Fibroblast of skin of right quadriceps (primary cell): ENCODE results near the gene ITPKC.

Source experiments
- DNase-seq: peaks from one replicate; pipeline ENCODE4 v3.0.0-alpha.2; 2013

ITPKC gene

DNA sequence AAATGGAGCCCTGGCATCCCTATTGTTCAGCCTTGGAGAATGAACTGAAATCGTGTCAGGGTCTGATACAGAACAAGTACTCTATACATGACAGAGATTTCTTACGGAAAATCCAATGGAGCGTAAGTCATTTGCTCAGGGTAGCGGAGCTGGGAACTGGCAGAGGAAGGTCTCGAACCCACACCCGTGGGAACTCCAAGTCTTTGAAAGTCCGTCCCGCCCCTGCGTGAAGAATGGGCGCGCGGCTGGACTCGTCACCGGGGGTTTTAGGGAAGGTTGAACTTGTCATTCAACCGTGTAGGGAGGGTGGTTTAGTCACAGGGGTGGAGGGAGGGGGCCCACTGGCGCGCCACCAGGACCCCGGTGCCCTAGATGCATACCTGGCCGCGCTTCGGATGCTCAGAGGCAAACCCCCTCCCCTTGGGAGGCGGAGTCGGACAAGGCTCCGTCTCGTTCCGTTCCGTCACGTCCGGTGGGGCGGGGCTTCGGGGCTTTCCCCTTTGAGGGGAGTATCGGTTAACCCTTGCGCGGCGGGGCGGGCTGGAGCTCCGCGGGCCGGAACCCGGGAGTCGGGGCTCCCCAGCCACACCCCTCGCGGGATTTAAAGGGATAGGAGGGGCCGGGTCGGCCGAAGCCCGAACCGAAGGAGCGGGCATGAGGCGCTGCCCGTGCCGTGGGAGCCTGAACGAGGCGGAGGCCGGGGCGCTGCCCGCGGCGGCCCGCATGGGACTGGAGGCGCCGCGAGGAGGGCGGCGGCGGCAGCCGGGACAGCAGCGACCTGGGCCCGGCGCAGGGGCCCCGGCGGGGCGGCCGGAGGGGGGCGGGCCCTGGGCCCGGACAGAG lies at the start of gene ITPKC, which contains the start of gene COQ8B:
Gene ITPKC, plus strand, starts transcription at position 631 of the 843 bp plus-strand sequence. Its CDS starts 24 bp downstream, at position 655.
Gene COQ8B, minus strand, starts transcription at position 405 of the 843 bp plus-strand sequence. CDS start 2,254 bp downstream, outside the sequence.
- DNase-seq = peak; percentile 98

DNA sequence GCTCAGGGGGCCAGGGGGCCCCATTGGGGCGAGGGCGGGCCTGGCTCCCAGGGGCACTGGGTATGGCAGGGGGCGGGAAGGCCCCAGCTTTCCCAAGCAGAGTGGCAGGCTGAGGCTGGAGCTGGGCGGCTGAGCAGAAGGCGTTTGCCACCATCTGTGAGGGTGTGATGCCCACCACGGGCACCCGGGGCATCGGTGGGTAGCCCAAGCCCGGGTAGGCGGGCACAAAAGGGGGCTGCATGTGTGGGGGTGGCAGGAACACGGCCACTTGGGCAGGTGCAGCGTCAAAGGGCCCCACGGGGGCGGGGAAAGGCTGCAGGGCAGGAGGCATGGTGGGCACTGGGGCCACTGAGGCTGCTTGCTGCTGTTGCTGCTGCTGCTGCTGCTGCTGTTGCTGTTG lies 49.3 kb upstream of the ITPKC start:
- no peak for DNase-seq

DNA sequence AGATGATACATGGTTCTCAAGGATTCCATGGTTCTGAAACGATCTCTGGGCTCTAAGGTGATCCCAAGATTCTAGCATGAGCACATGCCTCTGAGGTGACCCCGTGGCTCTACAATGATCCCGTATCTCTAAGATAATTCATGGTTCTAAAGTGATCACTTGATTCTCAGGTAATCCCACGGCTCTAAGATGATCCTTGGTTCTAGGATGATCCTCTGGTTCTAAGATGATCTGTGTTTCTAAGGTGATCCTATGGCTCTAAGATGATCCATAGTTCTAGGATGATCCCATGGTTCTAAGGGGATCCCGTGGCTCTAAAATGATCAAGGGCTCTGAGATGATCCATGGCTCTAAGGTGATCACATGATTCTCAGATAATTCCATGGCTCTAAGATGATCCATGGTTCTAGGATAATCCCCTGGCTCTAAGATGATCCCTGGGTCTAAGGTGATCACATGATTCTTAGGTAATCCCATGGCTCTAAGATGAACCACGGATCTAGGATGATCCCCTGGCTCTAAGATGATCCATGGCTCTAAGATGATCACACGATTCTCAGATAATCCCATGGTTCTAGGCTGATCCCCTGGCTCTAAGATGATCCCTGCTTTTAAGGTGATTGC lies 47.8 kb upstream of the ITPKC start:
- DNase-seq = no peak

DNA sequence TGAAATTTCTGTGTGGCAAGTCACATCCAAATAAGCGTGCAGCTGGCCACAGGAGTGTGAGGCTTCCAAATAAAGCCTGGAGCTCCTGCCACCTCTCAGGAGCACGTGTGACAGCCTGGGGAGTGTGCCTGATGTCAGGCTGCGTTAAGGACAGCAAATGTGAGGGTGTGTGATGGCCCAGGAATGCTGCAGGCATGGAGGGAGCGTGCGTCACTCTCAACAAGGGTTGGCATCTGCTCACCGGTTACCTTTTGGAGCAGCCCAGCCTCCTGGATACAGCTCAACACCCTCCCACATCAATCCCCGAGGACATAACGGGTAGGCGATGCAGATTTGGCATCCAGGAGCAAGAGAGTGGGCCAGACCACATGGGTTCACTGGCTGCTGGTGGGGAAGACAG lies 45.5 kb upstream of the ITPKC start:
- no peak for DNase-seq

DNA sequence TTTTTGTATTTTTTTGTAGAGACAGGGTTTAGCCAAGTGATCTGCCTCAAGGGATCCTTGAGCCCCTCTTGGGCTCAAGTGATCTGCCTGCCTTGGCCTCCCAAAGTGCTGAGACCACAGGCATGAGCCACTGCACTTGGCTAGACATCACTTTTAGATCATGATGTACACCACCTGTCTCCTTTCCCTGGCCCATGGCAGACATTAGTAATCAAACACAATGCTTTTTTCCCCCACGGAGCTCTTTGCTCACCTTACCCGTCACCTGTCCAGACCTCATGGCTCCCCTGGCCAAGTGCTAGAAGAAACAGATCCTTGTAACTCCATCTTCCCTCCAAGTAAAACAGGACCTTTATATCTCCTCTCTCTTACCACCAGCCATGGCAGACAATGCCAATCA lies 44.9 kb upstream of the ITPKC start:
- DNase-seq = no peak

DNA sequence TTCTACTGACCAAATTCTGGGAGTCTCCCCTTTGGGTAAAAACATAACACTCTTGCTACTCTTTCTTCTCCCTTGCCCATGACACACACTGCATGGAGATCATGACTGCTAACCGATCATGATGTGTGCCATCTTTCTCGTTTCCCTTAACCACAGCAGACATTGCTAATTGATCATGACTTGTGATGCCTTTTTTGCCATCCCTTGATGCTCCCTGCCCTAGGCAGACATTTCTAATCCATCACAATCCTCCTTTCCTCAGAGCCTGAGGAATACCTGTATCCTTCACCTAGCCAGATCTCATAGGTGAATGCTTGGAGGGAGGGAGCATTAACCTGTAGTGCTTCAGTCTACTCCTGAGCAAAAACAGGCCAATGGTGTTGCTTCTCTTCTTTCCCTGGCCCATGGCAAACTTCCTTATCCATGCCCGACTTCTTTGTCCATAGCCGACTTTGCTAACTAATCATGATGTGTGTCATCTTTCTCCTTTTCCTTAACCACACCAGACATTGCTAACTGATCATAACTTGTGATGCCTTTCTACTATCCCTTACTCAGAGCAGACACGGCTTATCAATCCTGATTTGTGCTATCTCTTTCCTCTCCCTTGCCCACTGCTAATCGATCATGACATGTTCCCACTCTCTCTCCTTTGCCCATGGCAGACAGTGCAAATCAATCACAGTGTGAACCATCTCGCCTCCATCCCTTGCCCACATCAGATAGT lies 44.2 kb upstream of the ITPKC start:
- no peak for DNase-seq

DNA sequence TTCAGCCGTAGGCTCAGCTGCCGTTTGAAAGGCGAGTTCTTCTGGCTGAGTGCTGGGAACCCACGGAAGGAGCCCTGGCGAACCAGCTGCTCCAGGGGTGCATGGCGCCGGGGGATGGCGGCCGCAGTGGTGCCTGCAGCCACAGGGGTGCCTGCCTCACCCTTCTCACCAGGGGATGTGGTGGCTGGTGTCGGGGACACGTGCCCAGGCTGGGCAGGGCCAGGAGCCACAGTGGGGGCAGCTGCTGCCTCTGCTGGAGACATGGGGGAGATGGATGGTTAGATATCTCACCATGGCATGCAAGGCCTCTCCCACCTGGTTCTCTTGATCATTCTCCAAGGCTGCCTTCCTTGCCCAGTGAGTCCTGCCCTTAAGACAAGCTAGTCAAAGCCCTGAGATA lies 43.5 kb upstream of the ITPKC start:
- DNase-seq = no peak

DNA sequence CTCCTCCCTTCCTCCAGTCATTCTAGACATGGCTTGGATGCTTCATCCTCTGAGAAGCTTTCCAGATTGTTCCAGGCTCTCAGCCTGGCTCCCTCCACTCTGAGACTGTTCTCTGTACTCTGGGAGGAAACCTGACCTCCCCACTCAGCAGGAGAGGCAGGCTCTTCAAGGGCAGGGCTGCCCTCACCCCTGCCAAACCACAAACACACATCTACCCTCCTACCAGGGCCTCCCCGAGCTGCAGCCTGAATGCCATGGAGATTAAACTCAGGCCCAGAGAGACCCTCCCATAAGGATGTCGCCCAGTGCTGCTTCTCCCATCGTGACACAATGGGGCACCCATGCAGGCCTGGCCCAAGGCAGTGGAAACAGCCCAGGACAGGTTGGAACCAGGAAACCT lies 42.6 kb upstream of the ITPKC start:
- no peak for DNase-seq

DNA sequence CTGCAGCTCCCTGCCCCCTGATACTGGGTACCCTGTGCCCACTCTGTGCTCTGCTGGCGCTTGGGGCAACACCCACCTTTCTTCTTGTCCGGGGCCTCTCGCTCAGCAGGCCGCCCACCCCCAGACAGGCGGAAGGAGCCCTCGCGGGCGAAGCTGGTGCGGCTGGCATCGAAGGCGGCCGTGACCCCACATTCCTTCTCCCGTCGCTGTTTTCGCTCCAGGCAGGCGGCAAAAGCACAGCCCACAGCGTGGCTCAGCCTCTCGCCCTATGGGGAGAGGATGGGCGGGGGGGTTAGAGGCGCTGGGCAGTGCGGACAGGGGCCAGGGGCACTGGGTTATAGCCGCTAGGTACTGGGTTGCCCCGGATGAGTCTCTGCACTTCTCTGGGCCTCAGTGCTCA lies 39.8 kb upstream of the ITPKC start:
- DNase-seq = no peak

DNA sequence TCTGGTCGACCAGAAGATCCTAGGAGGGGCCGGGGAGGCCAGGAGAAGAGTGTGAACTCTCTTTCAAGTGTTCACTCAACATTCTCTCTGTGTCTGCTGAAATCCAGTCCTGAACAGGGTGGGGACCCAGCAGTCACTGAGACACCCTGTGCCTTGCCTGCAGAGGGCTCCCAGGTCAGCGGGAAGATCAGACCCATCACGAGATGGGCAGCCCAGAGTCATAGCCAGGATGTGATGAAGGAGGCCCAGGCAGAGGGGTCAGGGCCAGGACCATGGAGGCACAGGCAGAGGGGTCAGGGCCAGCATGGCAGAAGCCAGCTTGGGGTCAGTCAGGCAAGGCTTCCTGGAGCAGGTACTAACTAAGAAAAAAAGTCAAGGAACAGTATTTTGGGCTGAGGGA lies 35.9 kb upstream of the ITPKC start:
- no peak for DNase-seq

DNA sequence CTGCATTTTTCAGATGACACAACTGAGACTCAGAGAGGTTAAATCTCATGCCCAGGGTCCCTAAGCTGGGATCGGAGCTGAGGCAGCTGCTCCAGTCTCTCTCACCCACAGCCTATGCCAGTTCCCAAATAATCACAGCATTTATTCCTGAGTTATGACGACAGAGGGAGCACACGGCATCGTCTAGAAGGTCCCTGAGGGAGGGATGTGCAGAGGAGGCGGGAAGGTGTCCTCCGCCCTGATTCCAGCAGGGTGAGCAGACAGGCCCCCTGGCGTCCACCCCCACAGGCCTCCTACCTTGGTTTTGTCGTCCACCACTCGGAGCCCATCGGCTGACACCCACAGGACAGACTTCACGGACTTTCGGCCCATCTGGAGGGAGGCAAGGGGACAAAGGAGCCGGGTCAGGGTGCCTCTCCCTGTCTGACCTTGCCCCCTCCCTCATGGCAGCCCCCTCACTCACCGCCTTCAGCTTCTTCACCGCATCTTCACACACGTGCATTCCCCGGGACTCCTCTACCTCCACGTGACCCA lies 34.4 kb upstream of the ITPKC start:
- DNase-seq = no peak

DNA sequence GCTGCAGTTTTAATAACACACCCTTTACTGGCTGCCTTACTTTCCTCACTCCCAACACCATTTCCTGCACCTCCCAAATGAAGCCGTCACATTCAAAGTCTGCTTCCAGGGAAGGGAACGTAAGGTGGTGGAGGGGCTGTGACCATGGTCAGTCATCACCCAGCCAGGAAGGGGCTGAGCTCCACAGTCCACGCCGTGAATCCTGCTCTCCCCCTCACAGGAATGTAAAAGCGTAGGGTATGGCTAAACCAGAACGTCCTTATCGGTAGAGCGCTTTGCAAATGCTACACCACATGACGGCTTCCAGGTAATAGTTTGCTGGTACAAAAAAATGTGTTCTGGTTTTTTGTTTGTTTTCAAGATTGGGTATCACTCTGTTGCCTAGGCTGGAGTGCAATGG lies 33.5 kb upstream of the ITPKC start:
- no peak for DNase-seq

DNA sequence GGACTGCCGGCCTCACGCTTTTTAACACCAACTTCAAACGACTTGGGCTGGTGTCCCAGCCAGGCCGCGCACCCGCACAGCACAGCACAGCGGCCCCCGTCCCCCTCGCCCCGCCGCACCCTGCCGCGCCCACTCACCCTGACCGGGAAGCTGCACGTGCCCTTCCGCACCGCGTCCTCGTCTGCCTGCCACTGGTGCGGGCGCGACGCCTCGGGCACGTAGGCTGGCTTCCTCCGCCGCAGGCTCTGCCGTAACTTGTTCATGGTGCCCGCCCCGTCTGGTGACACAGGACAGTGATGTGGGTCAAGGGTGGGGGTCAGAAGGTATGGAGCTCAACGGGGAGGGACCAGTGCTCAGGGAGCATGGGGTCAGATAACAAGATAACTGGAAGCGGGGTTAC lies 32.6 kb upstream of the ITPKC start:
- no peak for DNase-seq

DNA sequence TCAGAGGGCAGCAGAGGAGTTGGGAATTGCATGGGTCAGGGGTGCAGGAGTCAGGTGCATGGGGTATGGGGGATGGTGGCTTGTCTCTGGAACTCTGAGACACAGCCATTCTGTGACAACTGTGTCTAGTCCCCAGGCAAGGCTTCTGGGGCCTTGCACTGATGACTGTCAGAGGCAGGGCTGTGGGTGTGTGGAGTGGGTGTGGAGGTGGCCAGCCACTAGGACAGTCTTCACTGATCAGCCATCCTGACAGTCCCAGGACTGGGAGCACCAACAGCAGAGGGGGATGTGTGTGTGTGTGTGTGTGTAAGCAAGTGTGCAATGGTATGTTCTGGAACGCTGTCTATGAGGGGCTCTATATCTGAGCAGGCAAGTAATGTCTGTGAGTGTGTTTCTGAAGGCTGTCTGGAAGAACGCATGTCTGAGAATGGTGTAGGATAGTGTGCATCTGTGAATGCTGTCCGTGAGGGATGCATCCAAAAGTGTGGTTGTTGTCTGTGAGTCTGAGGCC lies 31.8 kb upstream of the ITPKC start:
- no peak for DNase-seq

DNA sequence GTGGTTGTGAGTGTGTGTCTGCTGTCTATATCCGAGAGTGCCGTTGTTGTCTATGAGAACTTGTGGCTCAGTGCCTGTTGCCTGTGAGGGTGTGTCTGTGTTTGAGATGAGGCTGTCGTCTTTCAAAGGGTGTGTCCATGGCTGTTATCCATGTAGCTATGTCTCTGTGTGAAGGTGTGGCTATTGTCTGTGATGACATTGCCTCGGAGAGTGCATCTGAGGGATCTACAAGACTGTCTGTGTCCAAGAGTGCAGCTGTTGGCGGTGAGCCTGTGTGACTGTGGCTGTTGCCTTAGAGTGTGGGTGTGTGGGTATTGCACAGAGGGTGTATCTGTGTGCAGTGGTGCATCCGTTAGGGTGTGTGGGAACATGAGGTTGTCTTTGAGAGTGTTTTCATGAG lies 31.3 kb upstream of the ITPKC start:
- DNase-seq = no peak

DNA sequence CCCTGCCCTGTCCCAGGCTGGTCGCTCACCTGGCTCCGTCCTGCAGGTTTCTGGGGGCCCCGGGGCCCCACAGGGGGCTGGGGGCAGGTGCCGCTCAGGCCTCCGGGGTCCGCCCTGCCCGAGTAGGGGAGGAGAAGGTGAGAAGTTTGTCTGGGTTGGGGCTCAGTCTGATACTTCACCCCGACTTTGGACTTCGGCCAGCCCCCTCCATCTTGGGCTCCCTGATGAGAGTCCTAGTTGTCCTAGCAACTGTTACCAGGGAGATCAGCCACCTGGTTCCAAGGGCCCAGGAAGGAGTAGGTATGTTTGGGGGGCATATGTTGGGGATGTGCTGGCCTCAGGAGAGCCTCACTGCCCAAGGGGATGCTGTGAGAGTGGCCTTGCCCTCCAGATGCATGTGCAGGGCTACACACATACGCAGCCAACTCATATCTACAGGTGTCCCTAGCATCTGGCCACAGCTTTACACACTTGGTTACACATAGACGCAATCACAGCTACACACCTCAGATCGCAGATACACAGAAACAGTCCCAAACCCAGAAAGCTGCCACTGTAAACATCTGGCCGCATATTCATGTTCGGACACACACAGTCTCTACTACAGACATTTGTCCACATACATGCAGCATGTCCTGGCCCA lies 29.9 kb upstream of the ITPKC start:
- no peak for DNase-seq

DNA sequence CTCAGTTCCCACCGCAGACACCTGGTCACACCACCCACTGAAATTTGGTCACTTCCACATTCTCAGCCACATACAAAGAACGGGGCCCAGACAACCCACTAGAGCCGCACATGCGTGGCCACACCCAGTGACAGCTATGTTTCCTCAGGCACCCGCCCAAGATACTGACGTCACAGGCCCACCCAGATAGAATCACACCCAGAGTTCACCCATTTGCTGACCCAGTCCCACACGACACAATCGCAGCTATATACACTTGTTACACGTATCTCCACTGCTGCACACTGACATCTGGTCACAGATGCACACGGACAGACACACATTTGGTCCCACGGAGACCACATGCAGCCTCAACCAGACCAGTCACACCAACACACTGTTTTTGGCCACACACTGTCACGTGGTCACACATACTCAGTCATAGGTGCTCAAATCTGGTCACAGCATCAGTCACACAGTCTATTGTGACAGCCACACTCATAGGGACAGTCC lies 29.3 kb upstream of the ITPKC start:
- peak; percentile 50 for DNase-seq

DNA sequence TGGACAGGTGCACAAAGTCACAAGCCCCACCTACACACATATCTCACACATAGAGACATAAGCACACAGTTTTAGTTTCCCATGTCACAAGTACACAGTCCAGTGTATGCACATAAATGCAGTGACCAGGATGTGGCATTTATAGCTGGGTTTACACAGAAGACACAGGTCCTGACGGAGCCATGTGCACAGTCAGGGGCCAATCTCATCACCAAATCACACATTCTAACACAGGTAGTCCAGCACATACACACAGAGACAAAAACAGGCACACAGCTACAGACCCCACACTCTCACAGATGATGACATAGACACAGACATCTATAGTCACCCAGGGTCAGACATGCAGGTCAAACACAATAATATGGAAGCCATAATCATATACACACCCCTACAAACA lies 28.6 kb upstream of the ITPKC start:
- no peak for DNase-seq

DNA sequence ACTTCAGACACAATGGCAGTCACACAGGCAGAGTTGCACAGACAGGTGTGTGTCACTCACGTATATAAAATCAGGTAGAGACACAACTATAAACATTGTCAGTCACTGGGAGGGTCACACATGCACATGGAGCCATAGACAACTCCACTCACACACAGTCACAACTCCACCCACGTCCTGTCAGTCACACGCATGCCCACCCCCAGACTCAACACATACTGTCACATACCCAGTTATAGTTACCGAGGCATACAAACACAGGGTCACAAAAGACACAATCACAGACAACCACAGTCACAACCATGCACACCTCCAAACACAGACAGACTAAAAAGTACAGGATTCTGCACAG lies 27.9 kb upstream of the ITPKC start:
- no peak for DNase-seq

DNA sequence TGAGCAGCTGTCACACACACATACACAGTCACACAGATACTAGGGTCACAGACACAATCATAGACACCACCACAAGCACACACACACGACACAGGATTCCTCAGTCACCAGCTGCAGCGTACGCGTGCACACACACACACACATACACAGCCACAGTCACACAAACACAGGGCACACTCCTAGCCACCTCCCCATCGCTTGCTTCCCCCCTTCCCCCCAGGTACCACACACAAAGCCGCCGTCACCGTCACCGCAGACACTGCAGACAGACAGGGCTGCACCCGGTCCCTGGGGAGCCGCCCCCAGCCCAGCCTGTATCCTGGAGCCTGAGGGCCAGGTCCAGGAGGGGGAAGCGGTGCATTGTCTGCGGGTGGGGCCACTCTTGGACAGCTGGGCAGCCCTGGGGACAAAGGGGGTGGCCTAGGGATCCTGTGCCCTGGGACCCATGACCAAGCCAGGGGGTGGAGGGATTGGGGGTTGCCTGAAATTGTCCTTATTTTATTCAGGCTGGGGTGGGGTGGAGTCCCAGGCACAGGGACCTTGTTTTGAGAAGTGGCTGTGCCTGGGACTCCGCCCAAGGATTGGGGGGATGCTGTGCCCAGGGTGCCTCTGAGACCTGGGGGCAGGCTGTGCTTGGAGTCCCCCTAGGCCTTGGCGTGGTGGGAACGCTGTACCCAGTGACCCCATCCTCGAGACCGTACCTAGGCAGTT lies 27.4 kb upstream of the ITPKC start:
- DNase-seq = peak; percentile 15

DNA sequence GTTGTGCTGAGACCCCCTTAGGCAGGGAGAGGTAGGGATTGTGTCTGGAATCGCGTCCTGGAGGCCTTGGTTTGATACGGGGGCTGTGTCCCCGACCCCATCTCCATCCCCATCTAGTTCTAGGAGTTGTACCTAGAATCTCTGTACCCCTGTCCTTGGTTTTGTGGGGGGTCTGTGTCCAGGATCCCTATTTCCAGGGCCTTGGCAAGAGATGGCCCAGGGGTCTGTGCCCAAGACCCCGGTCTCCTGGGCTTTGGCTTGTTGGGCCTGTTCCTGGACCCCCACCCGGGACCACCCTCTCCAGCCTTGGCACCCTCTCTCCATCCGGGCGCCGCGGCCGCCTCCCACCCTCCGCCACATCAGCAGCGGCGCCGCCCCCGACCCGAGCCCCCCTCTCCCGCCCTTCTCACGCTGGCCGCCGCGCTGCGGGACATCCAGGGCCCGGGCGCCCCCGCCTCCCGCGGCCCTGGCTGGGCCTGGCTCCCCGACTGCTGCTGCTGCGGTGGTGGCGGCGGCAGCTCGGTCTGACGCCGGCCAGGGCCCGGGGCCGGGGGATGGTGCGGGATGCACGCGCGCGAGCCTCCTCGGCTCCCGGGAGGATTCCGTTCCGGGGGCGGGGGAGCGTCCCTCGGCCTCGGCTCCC lies 26.7 kb upstream of the ITPKC start, which contains the start of gene NUMBL:
Gene NUMBL, minus strand, starts transcription at position 602 of the 643 bp plus-strand sequence. Its CDS starts 168 bp downstream, at position 434.
- no peak for DNase-seq
